CD8-positive, alpha-beta memory T cell (primary cell): ENCODE results near the gene MYO19. TPM values are rescaled to one million over a fixed set of nuclear protein-coding genes. Genes with fewer than 3 reads are reported as not detected.

ENCODE experiments used
- CTCF ChIA-PET: fragments of 350-600 bp; sonication (Branson Sonifier 250); formaldehyde crosslinking; loops from one replicate; lab custom pipeline; 2021; ENCODE audit warnings: antibody characterized with exemption; lab: Charles Lee
- POLR2A ChIA-PET: fragments of 350-600 bp; sonication (Branson Sonifier 250); formaldehyde crosslinking; loops from one replicate; lab custom pipeline; 2021; ENCODE audit warnings: antibody characterized with exemption; lab: Charles Lee
- DNase-seq, 5 donors: peaks; one replicate each; pipeline versions ENCODE4 v3.0.0 to v3.0.0-alpha.2; 2020 to 2022; ENCODE audit warnings: mixed read lengths in 1 of 5
- H3K27ac ChIP-seq: one replicate; pipeline ENCODE4 v1.7.0; 2013; ENCODE audit warnings: low read depth, mild to moderate bottlenecking, low read length, moderate library complexity
- H3K27me3 ChIP-seq: 2 replicates; pipeline ENCODE4 v1.7.0; 2013; ENCODE audit warnings: low read length, mild to moderate bottlenecking; ENCODE audit not compliant: insufficient read depth, poor library complexity, severe bottlenecking
- H3K36me3 ChIP-seq: 2 replicates; pipeline ENCODE4 v1.7.0; 2013; ENCODE audit warnings: mild to moderate bottlenecking, low read length, moderate library complexity; ENCODE audit not compliant: insufficient read depth
- H3K4me1 ChIP-seq: 2 replicates; pipeline ENCODE4 v1.7.0; 2013; ENCODE audit warnings: mild to moderate bottlenecking, low read length, moderate library complexity; ENCODE audit not compliant: insufficient read depth
- H3K4me3 ChIP-seq: 2 replicates; pipeline ENCODE4 v1.7.0; 2013; ENCODE audit warnings: mild to moderate bottlenecking, low read length
- H3K9me3 ChIP-seq: 2 replicates; pipeline ENCODE4 v1.7.0; 2013; ENCODE audit warnings: mild to moderate bottlenecking, low read length
- H3K27ac Mint-ChIP-seq, 8 donors: one replicate each; pipeline ENCODE4 v1.8.0; 2020 to 2021; ENCODE audit warnings: mixed read lengths in 8 of 8, mild to moderate bottlenecking in 6 of 8, inconsistent platforms in 3 of 8, moderate library complexity in 3 of 8
- H3K27me3 Mint-ChIP-seq, 2 donors: one replicate each; pipeline ENCODE4 v1.8.0; 2020 to 2021; ENCODE audit warnings: mixed read lengths in 2 of 2, mild to moderate bottlenecking in 1 of 2, moderate library complexity in 1 of 2
- H3K36me3 Mint-ChIP-seq, 3 donors: one replicate each; pipeline ENCODE4 v1.8.0; 2020 to 2021; ENCODE audit warnings: mixed read lengths in 3 of 3, inconsistent platforms in 1 of 3, mild to moderate bottlenecking in 1 of 3
- H3K4me1 Mint-ChIP-seq, 3 donors: one replicate each; pipeline ENCODE4 v1.8.0; 2020 to 2021; ENCODE audit warnings: mixed read lengths in 3 of 3, inconsistent platforms in 1 of 3, mild to moderate bottlenecking in 1 of 3
- H3K4me3 Mint-ChIP-seq, 7 donors: one replicate each; pipeline ENCODE4 v1.8.0; 2020 to 2021; ENCODE audit warnings: mixed read lengths in 7 of 7, mild to moderate bottlenecking in 6 of 7, moderate library complexity in 4 of 7, inconsistent platforms in 2 of 7
- H3K9me3 Mint-ChIP-seq, 5 donors: one replicate each; pipeline ENCODE4 v1.8.0; 2020 to 2022; ENCODE audit warnings: mixed read lengths in 5 of 5, mild to moderate bottlenecking in 3 of 5, moderate library complexity in 2 of 5, inconsistent platforms in 1 of 5
- polyA plus RNA-seq: library from polyadenylated mRNA; unstranded; fragments of 300-500 nt; fragmentation: Illumina TruSeq; gene quantifications from one replicate; pipeline ENCODE4 v1.2.3, GENCODE V29; 2021
- total RNA-seq, 2 experiments: library from RNA; stranded (reverse); gene quantifications; one replicate each; pipeline ENCODE4 v1.2.3, GENCODE V29; 2021

MYO19 gene
- total and polyA plus RNA-seq, 3 experiments from 2014 or later: 5.0 to 138 (median 133) TPM

DNA sequence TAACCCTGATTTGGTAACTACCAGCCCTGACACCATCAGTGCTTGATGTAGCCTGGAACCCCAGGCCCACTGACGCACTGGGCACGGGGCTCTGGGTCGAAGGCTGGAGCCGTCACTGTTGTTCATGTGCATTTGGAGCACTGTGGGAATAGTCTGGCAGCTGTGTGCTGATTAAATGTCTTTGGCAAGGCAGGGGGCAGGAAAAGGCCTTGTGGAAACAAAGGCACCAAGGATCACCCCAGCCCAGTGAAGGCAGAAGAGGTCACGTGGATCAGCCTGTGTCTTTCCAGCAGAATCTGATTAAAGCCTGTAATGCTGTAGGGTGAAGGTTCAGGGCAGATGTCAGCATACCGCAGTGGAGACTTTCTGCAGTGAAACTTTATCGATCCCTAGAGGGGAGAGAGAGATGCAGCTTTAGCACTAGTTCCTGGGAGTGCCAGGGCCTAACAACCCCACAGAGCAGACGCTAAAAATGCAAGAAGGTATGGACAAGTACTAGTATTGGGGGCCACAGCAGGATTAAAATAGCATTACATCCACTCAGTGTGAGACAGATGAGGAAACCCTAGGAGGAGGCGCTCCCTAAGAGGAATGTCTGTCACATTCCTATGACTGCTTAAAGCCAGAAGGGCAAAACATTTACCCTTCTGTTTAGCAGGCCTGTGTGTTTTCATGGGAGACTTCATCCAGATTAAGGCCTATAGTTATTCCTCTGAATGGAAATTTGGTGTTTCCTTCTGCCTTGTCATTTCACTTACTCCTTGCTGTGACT is 38.5 kb downstream of the MYO19 start:
- DNase-seq: no peak
- peaks cover 66% of the 10 kb centered on the region for H3K36me3 ChIP-seq
- H3K4me3 ChIP-seq: no peak overlapping the region
- ChIA-PET POLR2A (no interaction called here), CTCF (interaction anchor here (0.6 kb wide), 1 partner anchor 549 kb away, joined by 3 read pairs; no protein-coding TSS in a partner anchor)
- Mint-ChIP-seq H3K9me3 (no peaks in the 10 kb centered on the region), H3K4me1 (peaks cover 8 to 25% (median 17%) of the 10 kb centered on the region in 3 donors), H3K27me3 (no peaks in the 10 kb centered on the region), H3K36me3 (peaks cover 0 to 82% (median 20%) of the 10 kb centered on the region in 3 donors), H3K4me3 (no peak overlapping the region), H3K27ac (peak overlapping the region in 3 of 8 donors; percentile 27 to 41 (median 27))
- no peak overlapping the region for H3K27ac ChIP-seq
- H3K4me1 ChIP-seq: peaks cover 6% of the 10 kb centered on the region
- no peaks in the 10 kb centered on the region for H3K9me3 ChIP-seq
- H3K27me3 ChIP-seq: no peaks in the 10 kb centered on the region

DNA sequence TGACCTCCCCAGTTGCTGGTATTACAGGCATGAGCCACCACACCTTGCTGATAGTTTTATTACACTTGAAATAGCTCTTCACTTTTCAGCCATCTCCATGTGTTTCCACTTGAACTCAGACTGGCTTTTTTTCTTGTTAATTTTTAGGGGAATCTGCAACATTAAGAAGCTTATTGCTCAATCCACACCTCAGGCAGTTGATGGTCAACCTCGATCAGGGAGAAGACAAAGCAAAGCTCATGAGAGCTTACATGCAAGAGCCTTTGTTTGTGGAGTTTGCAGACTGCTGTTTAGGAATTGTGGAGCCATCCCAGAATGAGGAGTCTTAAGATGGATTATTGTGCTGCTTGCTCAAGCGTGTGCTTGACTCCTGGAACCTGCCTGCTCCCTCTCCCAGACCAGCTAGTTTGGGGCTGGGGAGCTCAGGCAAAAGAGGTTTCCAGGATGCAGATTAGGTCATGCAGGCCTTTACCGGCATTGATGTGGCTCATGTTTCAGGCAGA is 39.5 kb downstream of the MYO19 start:
- peaks cover 14 to 33% (median 25%) of the 10 kb centered on the region in 3 donors for H3K4me1 Mint-ChIP-seq
- Histone ChIP-seq H3K27me3 (no peaks in the 10 kb centered on the region), H3K36me3 (peaks cover 66% of the 10 kb centered on the region), H3K9me3 (no peaks in the 10 kb centered on the region), H3K27ac (no peak overlapping the region), H3K4me1 (peaks cover 6% of the 10 kb centered on the region), H3K4me3 (no peak overlapping the region)
- peaks cover 0 to 85% (median 22%) of the 10 kb centered on the region in 3 donors for H3K36me3 Mint-ChIP-seq
- ChIA-PET POLR2A (interaction anchor here (0.6 kb wide), 1 partner anchor 1170 kb away, joined by 3 read pairs; no protein-coding TSS in a partner anchor), CTCF (interaction anchor here (1.0 to 1.3 kb wide), 2 partner anchors 12 to 107 kb away, joined by 3 to 11 read pairs; no protein-coding TSS in a partner anchor)
- H3K27ac Mint-ChIP-seq: peak overlapping the region in 1 of 8 donors; percentile 65
- H3K9me3 Mint-ChIP-seq: no peaks in the 10 kb centered on the region
- H3K27me3 Mint-ChIP-seq: no peaks in the 10 kb centered on the region
- DNase-seq: no peak
- H3K4me3 Mint-ChIP-seq: no peak overlapping the region

DNA sequence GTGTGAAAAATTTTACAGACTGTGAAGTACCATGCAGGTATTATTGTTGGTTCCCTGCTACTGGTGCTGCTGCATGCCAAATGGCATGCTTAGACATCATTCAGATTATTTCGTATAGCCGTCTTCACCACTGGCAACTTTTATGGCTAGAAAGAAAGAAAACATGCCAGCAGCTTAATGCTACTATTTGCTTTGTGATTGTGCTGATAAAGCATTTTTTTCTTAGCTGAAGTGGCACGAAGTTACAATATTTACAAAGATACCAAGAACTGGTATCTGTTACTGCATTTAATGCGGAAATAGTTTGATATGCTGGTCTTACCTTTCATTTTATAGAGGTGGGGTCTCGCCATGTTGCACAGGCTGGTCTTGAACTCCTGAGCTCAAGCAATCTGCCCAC is 40.0 kb downstream of the MYO19 start:
- peaks cover 66% of the 10 kb centered on the region for H3K36me3 ChIP-seq
- DNase-seq: no peak
- no peaks in the 10 kb centered on the region for H3K27me3 Mint-ChIP-seq
- H3K27ac ChIP-seq: no peak overlapping the region
- H3K4me3 Mint-ChIP-seq: no peak overlapping the region
- POLR2A ChIA-PET: interaction anchor here (0.6 kb wide), 1 partner anchor 1170 kb away, joined by 3 read pairs; no protein-coding TSS in a partner anchor
- H3K27ac Mint-ChIP-seq: no peak overlapping the region
- H3K9me3 Mint-ChIP-seq: no peaks in the 10 kb centered on the region
- CTCF ChIA-PET: interaction anchor here (1.0 to 1.3 kb wide), 2 partner anchors 11 to 108 kb away, joined by 3 to 11 read pairs; no protein-coding TSS in a partner anchor
- H3K27me3 ChIP-seq: no peaks in the 10 kb centered on the region
- H3K36me3 Mint-ChIP-seq: peaks cover 0 to 89% (median 24%) of the 10 kb centered on the region in 3 donors
- peaks cover 18 to 38% (median 30%) of the 10 kb centered on the region in 3 donors for H3K4me1 Mint-ChIP-seq
- no peak overlapping the region for H3K4me3 ChIP-seq
- H3K4me1 ChIP-seq: peaks cover 6% of the 10 kb centered on the region
- no peaks in the 10 kb centered on the region for H3K9me3 ChIP-seq

DNA sequence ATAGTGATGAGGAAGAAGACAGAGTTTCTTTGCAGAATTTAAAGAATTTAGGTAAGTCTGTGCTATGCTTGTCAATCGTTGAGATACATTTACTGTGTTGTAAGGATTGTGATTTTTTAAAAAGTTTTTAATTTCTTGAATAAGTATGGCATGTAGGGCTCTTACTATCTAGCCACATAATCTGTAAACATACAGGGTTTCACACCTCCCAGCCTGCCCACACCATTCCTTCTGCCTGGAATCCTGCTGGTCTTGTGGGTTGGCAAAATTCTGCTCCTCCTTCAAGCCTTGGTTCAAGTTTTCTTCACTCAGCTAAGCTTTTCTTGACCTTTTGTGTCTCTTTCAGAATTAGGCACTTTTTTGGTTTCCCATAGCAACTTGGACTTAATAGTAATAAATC is 40.7 kb downstream of the MYO19 start:
- no peak overlapping the region for H3K27ac ChIP-seq
- H3K4me3 ChIP-seq: no peak overlapping the region
- Mint-ChIP-seq H3K4me1 (peaks cover 23 to 45% (median 37%) of the 10 kb centered on the region in 3 donors), H3K9me3 (no peaks in the 10 kb centered on the region), H3K27ac (peak overlapping the region in 1 of 8 donors; percentile 18), H3K27me3 (no peaks in the 10 kb centered on the region), H3K4me3 (no peak overlapping the region), H3K36me3 (peaks cover 0 to 90% (median 24%) of the 10 kb centered on the region in 3 donors)
- ChIA-PET POLR2A (no interaction called here), CTCF (no interaction called here)
- H3K27me3 ChIP-seq: no peaks in the 10 kb centered on the region
- H3K9me3 ChIP-seq: no peaks in the 10 kb centered on the region
- no peak for DNase-seq
- peaks cover 63% of the 10 kb centered on the region for H3K36me3 ChIP-seq
- peaks cover 10% of the 10 kb centered on the region for H3K4me1 ChIP-seq

DNA sequence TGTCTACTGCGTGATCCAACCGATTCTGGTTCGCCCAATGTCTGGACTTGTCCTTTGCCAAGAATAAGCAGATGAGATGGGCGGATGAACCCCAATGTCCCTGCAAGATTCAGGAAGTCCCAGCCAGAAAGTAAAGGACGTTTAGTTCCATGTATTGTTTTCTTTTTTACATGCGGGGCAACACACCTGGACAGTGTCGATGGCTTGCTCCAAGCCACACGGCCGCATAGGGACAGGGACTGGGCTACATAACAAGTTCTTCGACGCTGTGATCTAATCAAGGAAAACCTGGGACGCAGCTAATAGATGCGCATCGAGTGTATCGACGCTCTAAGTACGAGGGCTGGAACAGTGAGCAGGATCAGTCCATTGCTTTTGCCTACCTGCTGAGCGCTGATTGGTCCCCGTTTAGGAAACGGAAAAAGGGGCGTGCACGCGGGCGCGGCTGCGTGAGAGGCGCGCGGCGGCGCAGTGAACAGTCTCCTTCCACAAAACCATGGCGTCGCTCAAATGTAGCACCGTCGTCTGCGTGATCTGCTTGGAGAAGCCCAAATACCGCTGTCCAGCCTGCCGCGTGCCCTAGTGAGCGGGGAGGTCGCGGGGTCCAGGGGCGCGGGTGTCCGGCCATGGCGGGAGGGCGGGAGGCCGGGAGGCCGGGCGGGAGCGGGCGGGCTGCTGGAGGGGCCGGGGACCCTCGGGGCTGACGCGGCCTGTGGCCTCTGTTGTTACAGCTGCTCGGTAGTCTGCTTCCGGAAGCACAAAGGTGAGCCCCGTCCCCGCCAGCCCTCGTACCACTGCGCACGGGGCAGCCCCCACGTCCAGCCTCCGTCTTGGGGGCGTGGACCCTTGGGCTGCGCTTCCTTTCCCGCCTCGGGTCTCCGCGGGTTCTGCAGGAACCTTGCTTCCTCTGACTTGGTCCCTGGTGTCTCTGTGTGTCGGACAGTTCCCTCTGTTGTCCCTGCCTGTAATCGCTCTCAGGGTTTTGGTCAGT is 48.2 kb downstream of the MYO19 start, which contains the start of gene ZNHIT3:
ZNHIT3 (plus strand) TSS at position 478 of the 991 bp plus-strand sequence; CDS start at position 497, 19 bp downstream.
- Histone ChIP-seq H3K4me1 (peaks cover 35% of the 10 kb centered on the region), H3K27me3 (peaks cover 7% of the 10 kb centered on the region), H3K9me3 (no peaks in the 10 kb centered on the region), H3K36me3 (peaks cover 3% of the 10 kb centered on the region), H3K27ac (peak within 1 kb of the TSS; percentile 53), H3K4me3 (peak within 1 kb of the TSS; percentile 93)
- H3K4me3 Mint-ChIP-seq: peak within 1 kb of the TSS; percentile 93 to 100 (median 99)
- no peaks in the 10 kb centered on the region for H3K9me3 Mint-ChIP-seq
- H3K36me3 Mint-ChIP-seq: peaks cover 0 to 29% (median 5%) of the 10 kb centered on the region in 3 donors
- peak within 1 kb of the TSS; percentile 82 to 100 (median 99) for H3K27ac Mint-ChIP-seq
- H3K4me1 Mint-ChIP-seq: peaks cover 48 to 66% (median 56%) of the 10 kb centered on the region in 3 donors
- CTCF ChIA-PET: interaction anchor here (1.0 kb wide), 1 partner anchor 108 kb away, joined by 3 read pairs; no protein-coding TSS in a partner anchor
- POLR2A ChIA-PET: interaction anchor here (0.6 to 1.8 kb wide), 4 partner anchors 48 to 678 kb away, joined by 3 to 7 read pairs (median 4); partner anchors contain the start of genes MRM1, MYO19, PIGW and TAF15
- peak; percentile 84 to 94 (median 88) for DNase-seq
- H3K27me3 Mint-ChIP-seq: peaks cover 9 to 10% of the 10 kb centered on the region in 2 donors

DNA sequence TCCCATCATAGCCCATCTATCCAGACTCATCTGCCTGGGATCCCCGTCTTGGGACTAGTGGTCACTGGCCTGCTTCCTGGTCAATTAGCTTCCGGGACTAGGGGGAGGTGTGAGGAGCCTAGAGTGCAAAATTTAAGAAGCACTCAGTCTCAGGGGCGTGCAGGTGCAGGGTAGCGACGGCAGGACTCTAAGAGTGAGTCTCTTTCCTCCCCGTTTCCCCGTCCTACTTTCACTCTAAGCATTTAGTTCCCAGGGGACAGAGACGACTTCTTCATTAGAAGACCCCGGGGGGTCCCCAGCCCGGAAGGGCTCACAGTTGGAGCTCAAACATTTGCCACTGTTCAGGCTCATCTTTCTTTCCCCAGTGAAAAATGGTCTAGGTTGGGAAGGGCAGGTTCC is 48.9 kb downstream of the MYO19 start:
- Mint-ChIP-seq H3K27me3 (peaks cover 10 to 15% of the 10 kb centered on the region in 2 donors), H3K36me3 (peaks cover 0 to 24% (median 5%) of the 10 kb centered on the region in 3 donors), H3K4me3 (peak overlapping the region; percentile 93 to 100 (median 99)), H3K4me1 (peaks cover 43 to 59% (median 49%) of the 10 kb centered on the region in 3 donors), H3K27ac (peak overlapping the region; percentile 19 to 100 (median 99)), H3K9me3 (no peaks in the 10 kb centered on the region)
- DNase-seq: no peak
- POLR2A ChIA-PET: interaction anchor here (0.6 to 1.8 kb wide), 4 partner anchors 49 to 677 kb away, joined by 3 to 7 read pairs (median 4); partner anchors contain the start of genes MRM1, MYO19, PIGW and TAF15
- Histone ChIP-seq H3K9me3 (no peaks in the 10 kb centered on the region), H3K36me3 (no peaks in the 10 kb centered on the region), H3K27ac (peak overlapping the region; percentile 53), H3K4me3 (peak overlapping the region; percentile 93), H3K4me1 (peaks cover 35% of the 10 kb centered on the region), H3K27me3 (peaks cover 7% of the 10 kb centered on the region)
- CTCF ChIA-PET: interaction anchor here (1.0 to 1.3 kb wide), 3 partner anchors 108 to 677 kb away, joined by 3 to 4 read pairs (median 4); no protein-coding TSS in a partner anchor

DNA sequence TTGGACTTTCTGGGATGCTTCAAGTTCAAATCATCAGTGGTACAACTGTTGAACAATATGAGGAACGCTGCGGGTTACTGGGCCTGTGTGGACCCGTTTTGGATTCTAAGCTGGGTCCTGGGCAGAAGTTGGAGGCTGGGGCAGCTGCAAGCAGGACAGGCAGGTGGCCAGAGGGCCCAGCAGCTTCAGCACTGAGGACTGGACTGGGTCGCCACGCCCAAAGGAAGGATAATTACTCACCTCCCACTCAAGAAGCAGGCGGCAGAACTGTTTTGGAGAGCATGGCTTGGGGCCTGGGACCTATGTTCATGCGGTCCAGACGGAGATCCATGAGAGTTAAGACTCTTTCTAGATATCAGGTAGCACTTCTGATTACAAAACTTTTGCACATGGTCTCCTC is 49.6 kb downstream of the MYO19 start:
- POLR2A ChIA-PET: interaction anchor here (0.6 kb wide), 1 partner anchor 667 kb away, joined by 3 read pairs; no protein-coding TSS in a partner anchor
- Mint-ChIP-seq H3K27ac (peak overlapping the region in 3 of 8 donors; percentile 29 to 82 (median 64)), H3K4me3 (peak overlapping the region in 6 of 7 donors; percentile 55 to 100 (median 96)), H3K9me3 (no peaks in the 10 kb centered on the region), H3K4me1 (peaks cover 38 to 53% (median 44%) of the 10 kb centered on the region in 3 donors), H3K27me3 (peaks cover 10 to 19% of the 10 kb centered on the region in 2 donors), H3K36me3 (peaks cover 0 to 19% (median 2%) of the 10 kb centered on the region in 3 donors)
- Histone ChIP-seq H3K36me3 (no peaks in the 10 kb centered on the region), H3K27me3 (peaks cover 7% of the 10 kb centered on the region), H3K4me1 (peaks cover 35% of the 10 kb centered on the region), H3K4me3 (no peak overlapping the region), H3K9me3 (no peaks in the 10 kb centered on the region), H3K27ac (no peak overlapping the region)
- no peak for DNase-seq
- CTCF ChIA-PET: interaction anchor here (1.3 kb wide), 2 partner anchors 635 to 676 kb away, joined by 4 read pairs; no protein-coding TSS in a partner anchor
